Right renal pelvis (tissue), 4 donors: ENCODE data around the gene ACSS1. TPM values are rescaled to one million over a fixed set of nuclear protein-coding genes. Genes with fewer than 3 reads are reported as not detected.

Experiments
- DNase-seq, 4 donors: peaks; one replicate each; pipeline ENCODE4 v3.0.0-alpha.2; 2013; ENCODE audit warnings: low read depth in 4 of 4, low spot score in 3 of 4, missing footprints in 1 of 4
- polyA plus RNA-seq, 4 donors: library from polyadenylated mRNA; unstranded; fragments of 120-200 nt; gene quantifications; one replicate each; pipeline ENCODE4 v1.2.1, GENCODE V29; 2013; ENCODE audit not compliant: insufficient read length in 4 of 4

The ACSS1 gene
- polyA plus RNA-seq, 4 donors = 31.0 to 36.6 (median 32.0) TPM

DNA sequence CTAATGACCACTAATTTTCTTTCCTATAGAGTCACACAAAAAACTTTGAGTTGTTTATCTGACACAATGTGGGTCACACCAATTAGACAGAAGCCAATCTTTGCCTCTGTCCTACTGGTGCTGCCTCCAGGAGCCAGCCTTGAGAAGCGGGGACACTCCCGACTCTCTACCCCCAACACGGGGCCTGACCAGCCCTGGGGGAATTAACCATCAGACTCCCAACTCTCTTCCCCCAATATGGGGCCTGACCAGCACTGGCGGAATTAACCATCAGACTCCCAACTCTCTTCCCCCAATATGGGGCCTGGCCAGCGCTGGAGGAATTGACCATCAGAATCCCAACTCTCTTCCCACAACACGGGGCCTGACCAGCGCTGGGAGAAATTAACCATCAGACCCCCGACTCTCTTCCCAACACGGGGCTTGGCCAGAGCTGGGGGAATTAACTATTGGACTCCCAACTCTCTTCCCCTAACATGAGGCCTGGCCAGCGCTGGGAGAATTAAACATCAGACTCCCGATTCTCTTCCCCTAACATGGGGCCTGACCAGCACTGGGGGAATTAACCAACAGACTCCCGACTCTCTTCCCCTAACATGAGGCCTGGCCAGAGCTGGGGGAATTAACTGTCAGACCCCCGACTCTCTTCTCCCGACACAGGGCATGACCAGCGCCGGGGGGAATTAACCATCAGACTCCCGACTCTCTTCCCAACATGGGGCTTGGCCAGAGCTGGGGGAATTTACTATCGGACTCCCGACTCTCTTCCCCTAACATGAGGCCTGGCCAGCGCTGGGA lies 96.4 kb downstream of the ACSS1 start:
- DNase-seq = no peak

DNA sequence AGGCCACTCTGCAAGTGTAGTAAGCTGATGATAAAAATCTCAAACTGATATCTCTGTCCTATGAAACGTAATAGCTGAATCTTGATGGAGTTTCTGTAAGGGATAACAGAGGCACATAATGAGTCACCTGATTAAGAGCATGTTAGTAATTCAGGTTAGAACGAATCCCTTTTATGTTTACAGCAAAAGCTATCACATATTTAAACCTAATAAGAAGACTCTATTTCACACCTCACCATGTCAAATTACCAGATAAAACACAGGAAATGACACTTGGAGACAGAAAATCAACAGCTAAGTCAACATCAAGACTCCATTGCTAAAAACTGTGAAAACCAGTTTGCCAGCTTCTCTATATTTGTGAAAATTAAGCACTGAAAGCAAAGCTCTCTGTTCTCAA lies 97.1 kb downstream of the ACSS1 start:
- DNase-seq = no peak

DNA sequence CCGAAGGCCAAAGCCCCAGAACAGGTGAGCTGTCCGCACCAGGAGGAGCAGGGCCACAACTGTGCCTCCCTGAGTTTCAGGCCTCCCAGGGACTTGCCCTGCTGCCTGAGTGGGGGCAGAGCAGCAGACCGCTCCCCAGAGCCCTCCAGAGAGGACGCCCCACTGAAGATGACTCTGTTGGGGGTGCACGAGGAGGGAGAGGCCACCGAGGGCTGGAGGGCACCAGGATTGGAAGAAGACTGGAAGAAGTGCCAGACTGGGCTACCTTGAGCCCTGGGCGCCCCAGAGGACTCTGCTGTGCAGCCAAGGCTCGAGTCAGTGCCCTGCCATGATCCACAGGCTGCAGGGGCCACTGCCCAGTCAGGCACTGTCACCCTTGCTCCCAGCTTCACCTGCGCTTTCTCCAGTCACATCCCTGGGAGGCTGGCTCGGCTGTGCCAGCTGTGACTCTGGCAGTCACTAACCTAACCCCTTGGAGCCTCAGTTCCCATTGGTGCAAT lies 97.6 kb downstream of the ACSS1 start:
- DNase-seq = no peak

DNA sequence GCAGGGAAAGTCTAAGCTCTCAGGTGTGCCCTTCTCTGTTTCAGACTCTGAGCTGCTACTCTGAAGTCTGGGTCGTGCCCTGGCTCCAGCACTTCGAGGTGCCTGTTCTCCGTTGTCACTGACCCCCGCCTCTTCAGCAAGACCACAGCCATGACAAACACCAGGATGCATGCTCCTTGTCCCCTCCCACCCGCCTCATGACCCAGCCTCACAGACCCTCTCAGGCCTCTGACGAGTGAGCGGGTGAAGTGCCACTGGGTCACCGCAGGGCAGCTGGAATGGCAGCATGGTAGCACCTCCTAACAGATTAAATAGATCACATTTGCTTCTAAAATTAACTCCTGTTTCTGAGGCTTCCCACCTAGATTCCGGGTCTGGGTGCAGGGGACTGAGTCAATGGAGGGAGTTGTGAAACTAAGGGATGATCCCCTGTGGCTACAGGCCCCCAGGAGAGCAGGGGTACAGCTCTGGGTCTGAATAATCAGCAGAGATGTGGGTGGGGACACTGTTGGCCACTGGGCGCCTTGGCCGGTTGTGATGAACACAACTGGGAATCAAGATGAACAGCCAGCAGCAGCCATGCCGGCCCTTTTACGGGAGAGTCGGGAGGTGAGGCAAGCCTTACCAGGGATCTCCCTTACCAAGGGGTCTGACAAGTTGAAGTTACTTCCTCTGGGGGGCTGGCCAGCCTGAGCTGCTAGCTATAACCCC lies 98.2 kb downstream of the ACSS1 start:
- no peak for DNase-seq

DNA sequence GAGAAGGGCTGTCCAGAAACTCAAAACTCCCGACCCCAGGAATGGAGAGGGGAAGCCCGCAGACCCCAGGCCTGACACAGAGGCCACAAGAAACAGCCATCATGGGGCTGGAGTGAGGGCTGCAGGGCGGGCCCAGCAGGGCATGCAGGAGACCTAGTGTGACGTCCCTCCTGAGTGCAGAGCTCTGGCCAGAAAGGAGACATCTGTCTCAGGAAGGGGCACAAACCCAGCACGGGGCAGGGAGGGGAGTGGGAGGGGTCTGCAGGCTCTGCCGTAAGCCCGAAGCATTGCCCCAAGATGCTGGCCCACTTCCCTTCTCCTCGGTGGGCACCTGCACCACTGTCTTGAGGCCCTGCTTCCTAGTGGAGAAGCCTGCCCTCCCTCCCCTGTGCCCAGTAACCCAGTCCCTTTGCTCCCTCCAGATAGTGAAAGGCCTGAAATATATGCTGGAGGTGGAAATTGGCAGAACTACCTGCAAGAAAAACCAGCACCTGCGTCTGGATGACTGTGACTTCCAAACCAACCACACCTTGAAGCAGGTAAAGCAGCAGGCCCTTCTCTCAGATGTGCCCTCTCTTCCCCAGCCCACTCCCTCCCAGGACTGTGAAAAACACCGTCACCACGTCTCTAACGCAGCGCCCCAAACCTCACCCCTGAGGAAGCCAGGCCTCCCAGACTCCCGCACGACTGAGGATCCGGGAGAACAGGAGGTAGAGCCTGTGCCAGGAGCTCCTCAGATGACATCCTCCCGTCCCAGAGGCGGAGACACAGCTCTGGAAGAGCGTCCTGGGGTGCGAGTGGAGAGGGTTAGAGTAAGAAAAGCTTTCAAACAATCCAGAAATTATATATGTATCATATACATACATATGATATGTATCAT lies 99.2 kb downstream of the ACSS1 start:
- DNase-seq = no peak

DNA sequence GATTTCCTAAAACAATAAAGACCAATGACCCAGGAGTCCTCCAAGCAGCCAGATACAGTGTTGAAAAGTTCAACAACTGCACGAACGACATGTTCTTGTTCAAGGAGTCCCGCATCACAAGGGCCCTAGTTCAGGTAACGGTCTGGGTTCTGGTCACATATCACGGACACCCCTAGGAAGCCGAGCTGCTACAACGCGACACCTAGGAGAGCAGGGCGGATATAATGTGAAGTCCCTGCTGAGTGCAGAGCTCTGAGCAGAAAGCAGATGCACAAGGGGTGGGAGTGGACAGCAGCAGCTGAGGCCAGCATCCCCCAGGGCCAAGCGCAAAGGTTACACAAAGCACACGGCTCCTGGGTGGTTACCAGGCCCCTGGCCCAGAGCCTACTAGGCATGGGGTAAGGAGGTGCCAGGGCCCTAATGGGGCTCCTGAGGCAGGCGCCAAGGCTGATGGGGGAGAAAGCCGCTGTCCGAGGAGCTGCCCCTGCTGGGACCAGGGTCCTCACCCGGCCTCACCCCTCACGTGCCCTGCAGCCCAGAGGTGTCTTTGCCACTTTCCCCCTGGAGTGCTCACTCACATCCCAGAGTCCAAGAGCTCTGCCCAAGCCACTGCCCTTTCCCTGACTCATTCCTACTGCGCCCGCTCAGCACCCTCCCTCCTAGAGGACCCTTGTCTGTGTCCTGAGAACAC lies 100.5 kb downstream of the ACSS1 start:
- no peak for DNase-seq

Other genes with a start within 250 kb of the ACSS1 start
- gene CST7, start 108.9 kb downstream of the ACSS1 start, polyA plus RNA-seq = under 1 TPM; 0.31 to 0.80 (median 0.48) TPM
- gene APMAP, start 65.4 kb downstream of the ACSS1 start, polyA plus RNA-seq = 100 to 1,000 TPM in 3 of 4 donors, 10 to 100 TPM in 1; 95.8 to 113 (median 109) TPM
- not detected for gene VSX1, start 24.0 kb upstream of the ACSS1 start, polyA plus RNA-seq
- gene ENTPD6, start 137.6 kb upstream of the ACSS1 start, polyA plus RNA-seq = 10 to 100 TPM; 39.5 to 47.1 (median 41.3) TPM
- gene PYGB, start 189.9 kb upstream of the ACSS1 start, polyA plus RNA-seq = 10 to 100 TPM; 43.4 to 49.5 (median 47.8) TPM